ENCODE measurements around the gene NTRK3. TPM values are rescaled to one million over a fixed set of nuclear protein-coding genes. Genes with fewer than 3 reads are reported as not detected.

NTRK3 gene
- total RNA-seq, 1 experiment from 2014 or later = not detected

GRCh38 chr15:88208396-88208795, 48.1 kb downstream of the NTRK3 start:
- Mint-ChIP-seq H3K4me1 (ENCODE audit: insufficient read depth, unreplicated experiment) (no peaks in the 10 kb centered on the region), H3K4me3 (ENCODE audit: unreplicated experiment) (no peak overlapping the region), H3K27ac (ENCODE audit: low read depth, unreplicated experiment) (no peak overlapping the region), H3K36me3 (ENCODE audit: insufficient read depth, unreplicated experiment) (no peaks in the 10 kb centered on the region), H3K27me3 (ENCODE audit: insufficient read depth, unreplicated experiment) (no peaks in the 10 kb centered on the region), H3K9me3 (ENCODE audit: unreplicated experiment) (peaks cover 19% of the 10 kb centered on the region)
- TF ChIP-seq CTCF (IDR thresholded peaks at IDR 0.05; ENCODE audit: unreplicated experiment) = no peak
- no peak for DNase-seq (ENCODE audit: unreplicated experiment)
- CTCF ChIA-PET = interaction anchor here (2.0 kb wide), 1 partner anchor 39 kb away, joined by 4 read pairs; no protein-coding TSS in a partner anchor
- intact Hi-C loops (cut with micrococcal nuclease) = no loop called here
- no TSS peak for BruUV-seq (replicated peaks)
- POLR2A ChIA-PET = no interaction called here

GRCh38 chr15:88207565-88207964, 49.0 kb downstream of the NTRK3 start:
- H3K27me3 Mint-ChIP-seq (ENCODE audit: insufficient read depth, unreplicated experiment) = no peaks in the 10 kb centered on the region
- intact Hi-C loops (cut with micrococcal nuclease) = no loop called here
- no TSS peak for BruUV-seq (replicated peaks)
- H3K27ac Mint-ChIP-seq (ENCODE audit: low read depth, unreplicated experiment) = no peak overlapping the region
- CTCF ChIA-PET = interaction anchor here (0.7 kb wide), 1 partner anchor 189 kb away, joined by 3 read pairs; no protein-coding TSS in a partner anchor
- peaks cover 27% of the 10 kb centered on the region for H3K9me3 Mint-ChIP-seq (ENCODE audit: unreplicated experiment)
- DNase-seq (ENCODE audit: unreplicated experiment) = no peak
- no peaks in the 10 kb centered on the region for H3K36me3 Mint-ChIP-seq (ENCODE audit: insufficient read depth, unreplicated experiment)
- no peak for TF ChIP-seq CTCF (IDR thresholded peaks at IDR 0.05; ENCODE audit: unreplicated experiment)
- no peaks in the 10 kb centered on the region for H3K4me1 Mint-ChIP-seq (ENCODE audit: insufficient read depth, unreplicated experiment)
- H3K4me3 Mint-ChIP-seq (ENCODE audit: unreplicated experiment) = no peak overlapping the region
- POLR2A ChIA-PET = no interaction called here

- no TSS peak for BruUV-seq (replicated peaks)
- no peak overlapping the region for H3K4me3 Mint-ChIP-seq (ENCODE audit: unreplicated experiment)
- POLR2A ChIA-PET = no interaction called here
Observed at GRCh38 chr15:88204584-88204983, 52.0 kb downstream of the NTRK3 start.

GRCh38 chr15:88202231-88202630, 54.3 kb downstream of the NTRK3 start:
- BruUV-seq (replicated peaks) = no TSS peak
- no peak for TF ChIP-seq CTCF (IDR thresholded peaks at IDR 0.05; ENCODE audit: unreplicated experiment)
- POLR2A ChIA-PET = no interaction called here
- H3K27ac Mint-ChIP-seq (ENCODE audit: low read depth, unreplicated experiment) = no peak overlapping the region
- CTCF ChIA-PET = no interaction called here
- peaks cover 27% of the 10 kb centered on the region for H3K9me3 Mint-ChIP-seq (ENCODE audit: unreplicated experiment)
- H3K27me3 Mint-ChIP-seq (ENCODE audit: insufficient read depth, unreplicated experiment) = no peaks in the 10 kb centered on the region
- intact Hi-C loops (cut with micrococcal nuclease) = no loop called here
- no peaks in the 10 kb centered on the region for H3K36me3 Mint-ChIP-seq (ENCODE audit: insufficient read depth, unreplicated experiment)
- H3K4me3 Mint-ChIP-seq (ENCODE audit: unreplicated experiment) = no peak overlapping the region
- H3K4me1 Mint-ChIP-seq (ENCODE audit: insufficient read depth, unreplicated experiment) = no peaks in the 10 kb centered on the region
- DNase-seq (ENCODE audit: unreplicated experiment) = no peak

More at GRCh38 chr15:88204584-88204983, 52.0 kb downstream of the NTRK3 start:
- CTCF ChIA-PET = no interaction called here
- H3K36me3 Mint-ChIP-seq (ENCODE audit: insufficient read depth, unreplicated experiment) = no peaks in the 10 kb centered on the region
- no peak overlapping the region for H3K27ac Mint-ChIP-seq (ENCODE audit: low read depth, unreplicated experiment)
- no peak for TF ChIP-seq CTCF (IDR thresholded peaks at IDR 0.05; ENCODE audit: unreplicated experiment)
- H3K27me3 Mint-ChIP-seq (ENCODE audit: insufficient read depth, unreplicated experiment) = no peaks in the 10 kb centered on the region
- DNase-seq (ENCODE audit: unreplicated experiment) = no peak
- no peaks in the 10 kb centered on the region for H3K4me1 Mint-ChIP-seq (ENCODE audit: insufficient read depth, unreplicated experiment)
- H3K9me3 Mint-ChIP-seq (ENCODE audit: unreplicated experiment) = peaks cover 35% of the 10 kb centered on the region
- intact Hi-C loops (cut with micrococcal nuclease) = no loop called here

All from MCF 10A (cell line).